Ascending aorta (tissue), 2 donors: Measurements from ENCODE around the gene SFSWAP. TPM values are rescaled to one million over a fixed set of nuclear protein-coding genes. Genes with fewer than 3 reads are reported as not detected.

ENCODE experiments used
- DNase-seq, 2 donors: peaks; one replicate each; pipeline ENCODE4 v3.0.0-alpha.2; 2019; ENCODE audit warnings: low spot score in 2 of 2
- H3K27ac ChIP-seq, 2 donors: fragments of 200-600 bp; sonication (generic); one replicate each; pipeline ENCODE4 v1.5.1; 2016 to 2017; ENCODE audit warnings: mild to moderate bottlenecking in 1 of 2
- H3K27me3 ChIP-seq: fragments of 200-600 bp; sonication (generic); one replicate; pipeline ENCODE4 v1.5.1; 2017
- H3K36me3 ChIP-seq, 2 donors: fragments of 200-600 bp; sonication (generic); one replicate each; pipeline ENCODE4 v1.5.1; 2016
- H3K4me1 ChIP-seq, 2 donors: fragments of 200-600 bp; sonication (generic); one replicate each; pipeline ENCODE4 v1.5.1; 2016 to 2017; ENCODE audit warnings: mild to moderate bottlenecking in 1 of 2
- H3K4me3 ChIP-seq, 2 donors: fragments of 200-600 bp; sonication (generic); one replicate each; pipeline ENCODE4 v1.5.1; 2016 to 2017; ENCODE audit warnings: mild to moderate bottlenecking in 1 of 2
- H3K9me3 ChIP-seq, 2 donors: fragments of 200-600 bp; sonication (generic); one replicate each; pipeline ENCODE4 v1.5.1; 2016
- intact Hi-C: fragments of 100-400 bp; cut with DNase I; formaldehyde crosslinking; loops from one replicate; pipeline ENCODE4 v1.15.1; 2023
- total RNA-seq: library from RNA; depleted of rRNA; stranded (reverse); fragments of >200 nt; gene quantifications from one replicate; pipeline ENCODE4 v1.1.0, GENCODE V29; 2016
- TF ChIP-seq, protein P1 (sequence below), 3 experiments: fragments of 200-600 bp in 2 of 3; fragments of 450-650 bp in 1 of 3; sonication (generic) in 2 of 3; IDR thresholded peaks; one replicate each; pipeline ENCODE4 v1.5.1; 2016 to 2019; ENCODE audit warnings: antibody characterized with exemption in 3 of 3, mild to moderate bottlenecking in 1 of 3, moderate library complexity in 1 of 3

The SFSWAP gene
- total RNA-seq, 1 donor from 2014 or later = 15.8 TPM

DNA sequence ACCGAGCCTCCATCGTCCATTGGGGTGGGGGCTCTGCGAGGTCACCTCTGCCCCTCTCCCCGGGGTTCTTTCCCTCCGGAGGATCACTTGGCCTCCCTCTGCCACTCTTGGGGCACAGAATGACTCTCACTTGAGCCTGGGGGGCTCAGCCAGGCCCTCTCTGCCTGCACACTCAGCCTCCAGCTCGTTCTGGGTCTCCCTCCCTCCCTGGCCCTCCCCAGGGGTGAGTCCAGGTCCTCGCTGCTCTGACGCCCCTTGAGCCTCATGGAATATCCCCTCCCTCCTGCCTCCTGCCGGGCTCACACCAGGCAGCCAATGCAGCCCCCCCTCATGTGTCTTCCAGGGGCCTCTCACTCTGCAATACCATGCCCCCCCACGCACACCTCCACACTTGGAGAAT lies 17.7 kb upstream of the SFSWAP start:
- TF ChIP-seq, protein P1, sequence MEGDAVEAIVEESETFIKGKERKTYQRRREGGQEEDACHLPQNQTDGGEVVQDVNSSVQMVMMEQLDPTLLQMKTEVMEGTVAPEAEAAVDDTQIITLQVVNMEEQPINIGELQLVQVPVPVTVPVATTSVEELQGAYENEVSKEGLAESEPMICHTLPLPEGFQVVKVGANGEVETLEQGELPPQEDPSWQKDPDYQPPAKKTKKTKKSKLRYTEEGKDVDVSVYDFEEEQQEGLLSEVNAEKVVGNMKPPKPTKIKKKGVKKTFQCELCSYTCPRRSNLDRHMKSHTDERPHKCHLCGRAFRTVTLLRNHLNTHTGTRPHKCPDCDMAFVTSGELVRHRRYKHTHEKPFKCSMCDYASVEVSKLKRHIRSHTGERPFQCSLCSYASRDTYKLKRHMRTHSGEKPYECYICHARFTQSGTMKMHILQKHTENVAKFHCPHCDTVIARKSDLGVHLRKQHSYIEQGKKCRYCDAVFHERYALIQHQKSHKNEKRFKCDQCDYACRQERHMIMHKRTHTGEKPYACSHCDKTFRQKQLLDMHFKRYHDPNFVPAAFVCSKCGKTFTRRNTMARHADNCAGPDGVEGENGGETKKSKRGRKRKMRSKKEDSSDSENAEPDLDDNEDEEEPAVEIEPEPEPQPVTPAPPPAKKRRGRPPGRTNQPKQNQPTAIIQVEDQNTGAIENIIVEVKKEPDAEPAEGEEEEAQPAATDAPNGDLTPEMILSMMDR (IDR thresholded peaks at IDR 0.05) = no peak
- Histone ChIP-seq H3K4me3 (no peak overlapping the region), H3K27me3 (no peaks in the 10 kb centered on the region), H3K9me3 (no peaks in the 10 kb centered on the region), H3K36me3 (no peaks in the 10 kb centered on the region), H3K27ac (no peak overlapping the region), H3K4me1 (no peaks in the 10 kb centered on the region)
- intact Hi-C loops = no loop called here
- peak in 1 of 2 donors; percentile 51 for DNase-seq

DNA sequence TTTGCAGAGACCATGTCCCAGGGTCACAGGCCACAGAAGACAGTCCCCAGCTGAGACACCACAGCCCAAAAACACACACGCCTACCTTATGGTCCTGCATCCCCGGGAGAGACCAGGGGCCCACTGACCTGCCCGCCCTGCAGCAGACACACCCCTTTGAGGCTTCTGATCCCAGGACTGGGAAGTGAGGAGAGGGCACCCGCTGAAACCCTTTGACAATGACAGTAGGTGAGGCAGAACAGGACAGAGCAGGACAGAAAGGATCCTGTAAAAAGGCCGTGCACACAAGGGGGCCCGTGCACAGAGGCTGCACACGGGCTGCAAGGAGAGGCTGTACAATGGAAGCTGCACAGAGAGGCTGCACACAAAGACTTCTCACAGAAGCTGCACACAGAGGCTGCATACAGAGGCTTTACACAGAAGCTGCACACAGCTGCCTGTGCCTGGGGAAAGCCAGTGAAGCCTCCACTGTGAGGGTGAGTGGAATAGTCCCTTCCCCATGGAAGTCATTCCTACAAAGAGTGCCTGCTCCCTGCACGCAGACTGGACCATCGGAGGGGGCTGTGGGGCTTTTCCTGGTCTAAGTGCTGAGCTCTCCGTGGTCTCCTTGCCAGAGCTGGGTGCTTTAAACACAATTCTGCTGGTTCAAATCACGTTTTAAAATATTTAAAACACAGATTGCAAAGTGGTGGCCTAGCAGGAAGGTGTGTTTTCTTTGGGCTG lies 16.6 kb upstream of the SFSWAP start:
- no peaks in the 10 kb centered on the region for H3K36me3 ChIP-seq
- no peak overlapping the region for H3K4me3 ChIP-seq
- no peaks in the 10 kb centered on the region for H3K9me3 ChIP-seq
- H3K4me1 ChIP-seq = no peaks in the 10 kb centered on the region
- H3K27ac ChIP-seq = no peak overlapping the region
- DNase-seq = peak in 1 of 2 donors; percentile 41
- intact Hi-C loops = no loop called here
- H3K27me3 ChIP-seq = no peaks in the 10 kb centered on the region
- TF ChIP-seq, protein P1 (IDR thresholded peaks at IDR 0.05) = no peak

DNA sequence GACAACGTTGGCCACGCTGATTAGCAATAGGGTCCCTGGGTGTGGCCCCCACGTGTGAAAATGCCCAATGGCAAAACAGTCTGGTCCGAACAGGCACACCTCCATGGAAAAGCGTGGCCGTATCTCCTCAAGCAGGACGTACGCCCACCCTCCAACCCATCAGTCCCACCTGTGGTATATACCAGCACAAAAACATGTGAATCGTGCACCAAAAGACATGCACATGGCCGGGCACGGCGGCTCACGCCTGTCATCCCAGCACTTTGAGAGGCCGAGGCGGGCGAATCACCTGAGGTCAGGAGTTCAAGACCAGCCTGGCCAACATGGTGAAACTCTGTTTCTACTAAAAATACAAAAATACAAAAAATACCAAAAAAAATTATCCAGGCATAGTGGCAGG lies 14.9 kb upstream of the SFSWAP start:
- H3K27ac ChIP-seq = no peak overlapping the region
- TF ChIP-seq, protein P1 (IDR thresholded peaks at IDR 0.05) = no peak
- peak in 1 of 2 donors; percentile 18 for DNase-seq
- H3K4me1 ChIP-seq = no peaks in the 10 kb centered on the region
- H3K4me3 ChIP-seq = no peak overlapping the region
- intact Hi-C loops = no loop called here
- H3K9me3 ChIP-seq = no peaks in the 10 kb centered on the region
- no peaks in the 10 kb centered on the region for H3K36me3 ChIP-seq
- H3K27me3 ChIP-seq = no peaks in the 10 kb centered on the region

DNA sequence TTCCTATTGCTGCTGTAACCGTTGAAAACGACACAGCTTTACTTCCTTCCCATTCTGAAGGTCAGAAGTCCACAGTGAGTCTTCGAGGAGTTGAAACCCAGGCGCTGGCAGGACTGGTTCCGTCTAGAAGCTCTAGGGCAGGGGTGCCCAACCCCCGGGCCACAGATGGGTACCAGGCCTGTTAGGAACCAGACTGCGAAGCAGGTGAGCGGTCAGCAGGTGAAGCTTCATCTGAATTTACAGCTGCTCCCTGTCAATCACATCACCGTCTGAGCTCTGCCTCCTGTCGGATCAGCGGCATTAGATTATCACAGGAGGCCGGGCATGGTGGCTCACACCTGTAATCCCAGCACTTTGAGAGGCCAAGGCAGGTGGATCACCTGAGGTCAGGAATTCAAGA lies 12.6 kb upstream of the SFSWAP start:
- Histone ChIP-seq H3K36me3 (no peaks in the 10 kb centered on the region), H3K27me3 (no peaks in the 10 kb centered on the region), H3K27ac (no peak overlapping the region), H3K4me3 (no peak overlapping the region), H3K9me3 (peaks cover 0 to 4% of the 10 kb centered on the region in 2 donors), H3K4me1 (no peaks in the 10 kb centered on the region)
- intact Hi-C loops = no loop called here
- DNase-seq = no peak
- TF ChIP-seq, protein P1 (IDR thresholded peaks at IDR 0.05) = no peak

DNA sequence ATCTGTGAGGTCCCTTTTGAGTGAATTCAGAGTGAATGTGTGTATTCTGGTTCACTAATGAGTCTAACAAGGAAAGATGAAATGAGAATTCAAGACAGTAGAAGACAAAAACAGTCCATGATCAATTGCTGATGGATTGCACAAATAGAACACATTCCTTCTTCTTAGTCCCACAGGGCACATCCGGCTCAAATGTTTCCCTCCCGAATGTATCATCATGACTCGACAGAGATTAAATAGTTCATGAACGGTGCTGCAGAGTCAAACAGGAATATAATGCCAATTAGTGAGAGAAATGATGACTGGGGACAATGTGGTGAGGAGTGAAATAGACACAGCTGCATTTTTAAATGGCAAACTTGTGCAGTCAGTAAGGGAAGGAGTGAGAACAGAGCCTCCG lies 11.5 kb upstream of the SFSWAP start:
- Histone ChIP-seq H3K36me3 (no peaks in the 10 kb centered on the region), H3K9me3 (peaks cover 8 to 13% of the 10 kb centered on the region in 2 donors), H3K27me3 (no peaks in the 10 kb centered on the region), H3K4me3 (no peak overlapping the region), H3K4me1 (no peaks in the 10 kb centered on the region), H3K27ac (no peak overlapping the region)
- DNase-seq = no peak
- intact Hi-C loops = no loop called here
- TF ChIP-seq, protein P1 (IDR thresholded peaks at IDR 0.05) = no peak
